Calu3 (cell line): ENCODE data around the gene TEX22. TPM values are rescaled to one million over a fixed set of nuclear protein-coding genes. Genes with fewer than 3 reads are reported as not detected.

ENCODE experiments used
- BruUV-seq: library from RNA; stranded (reverse); fragments of 400-500 nt; replicated peaks from 2 replicates; lab custom pipeline; 2021; lab: Mats Ljungman, UMichigan
- CTCF ChIA-PET: fragments of 300-600 bp; sonication (Branson Sonifier 250); formaldehyde crosslinking; loops from one replicate; lab custom pipeline; 2022; ENCODE audit warnings: antibody characterized with exemption; lab: Charles Lee
- DNase-seq: peaks from one replicate; pipeline ENCODE4 v3.0.0; 2022
- H3K27ac Mint-ChIP-seq: one replicate; pipeline ENCODE4 v1.8.0; 2022; ENCODE audit warnings: mixed read lengths; ENCODE audit not compliant: unreplicated experiment
- H3K27me3 Mint-ChIP-seq: one replicate; pipeline ENCODE4 v1.8.0; 2022; ENCODE audit warnings: mixed read lengths; ENCODE audit not compliant: unreplicated experiment
- H3K36me3 Mint-ChIP-seq: one replicate; pipeline ENCODE4 v1.8.0; 2022; ENCODE audit warnings: mild to moderate bottlenecking, moderate library complexity, mixed read lengths; ENCODE audit not compliant: insufficient read depth, unreplicated experiment
- H3K4me1 Mint-ChIP-seq: one replicate; pipeline ENCODE4 v1.8.0; 2022; ENCODE audit warnings: mild to moderate bottlenecking, low read depth, mixed read lengths; ENCODE audit not compliant: unreplicated experiment
- H3K4me3 Mint-ChIP-seq: one replicate; pipeline ENCODE4 v1.8.0; 2022; ENCODE audit warnings: mild to moderate bottlenecking, low read depth, moderate library complexity, mixed read lengths; ENCODE audit not compliant: unreplicated experiment
- H3K9me3 Mint-ChIP-seq: one replicate; pipeline ENCODE4 v1.8.0; 2022; ENCODE audit warnings: low read depth, mixed read lengths; ENCODE audit not compliant: unreplicated experiment
- CTCF ChIP-seq: fragments of 200-600 bp; IDR thresholded peaks from one replicate; pipeline ENCODE4 v1.8.0; 2022; ENCODE audit warnings: antibody characterized with exemption; ENCODE audit not compliant: unreplicated experiment
- intact Hi-C: fragments of 100-400 bp; cut with micrococcal nuclease; formaldehyde crosslinking; loops from one replicate; pipeline ENCODE4 v1.10.0; 2022; ENCODE audit not compliant: unreplicated experiment
- total RNA-seq: library from RNA; stranded (reverse); gene quantifications from 2 replicates; pipeline ENCODE4 v1.2.3, GENCODE V29; 2022

The TEX22 gene
- total RNA-seq, 1 experiment from 2014 or later, result 2.8 TPM

- H3K27me3 Mint-ChIP-seq, result peaks cover 13% of the 10 kb centered on the region
- CTCF ChIA-PET, result no interaction called here
- H3K36me3 Mint-ChIP-seq, result peaks cover 33% of the 10 kb centered on the region
- H3K9me3 Mint-ChIP-seq, result peaks cover 9% of the 10 kb centered on the region
- TF ChIP-seq CTCF, result no peak
- no TSS peak for BruUV-seq
- no peak for DNase-seq
- H3K27ac Mint-ChIP-seq, result no peak overlapping the region
- no peaks in the 10 kb centered on the region for H3K4me1 Mint-ChIP-seq
- H3K4me3 Mint-ChIP-seq, result no peak overlapping the region
- intact Hi-C loops, result no loop called here
These were observed 3.4 kb downstream of the TEX22 start for GRCh38 chr14:105401699-105402098.

GRCh38 chr14:105408592-105408991 lies 10.3 kb downstream of the TEX22 start:
- CTCF ChIA-PET, result interaction anchor here (0.5 kb wide), 1 partner anchor 15 kb away, joined by 3 read pairs; no protein-coding TSS in a partner anchor

GRCh38 chr14:105409364-105409763 lies 11.0 kb downstream of the TEX22 start:
- Mint-ChIP-seq H3K27me3 (peaks cover 58% of the 10 kb centered on the region), H3K36me3 (peaks cover 5% of the 10 kb centered on the region), H3K4me3 (no peak overlapping the region), H3K27ac (no peak overlapping the region), H3K9me3 (no peaks in the 10 kb centered on the region), H3K4me1 (no peaks in the 10 kb centered on the region)
- TF ChIP-seq CTCF, result no peak
- intact Hi-C loops, result no loop called here
- BruUV-seq, result no TSS peak
- CTCF ChIA-PET, result no interaction called here
- no peak for DNase-seq

More at GRCh38 chr14:105408592-105408991, 10.3 kb downstream of the TEX22 start:
- Mint-ChIP-seq H3K4me3 (no peak overlapping the region), H3K27ac (no peak overlapping the region), H3K27me3 (peaks cover 55% of the 10 kb centered on the region), H3K9me3 (no peaks in the 10 kb centered on the region), H3K36me3 (peaks cover 5% of the 10 kb centered on the region), H3K4me1 (no peaks in the 10 kb centered on the region)
- no peak for TF ChIP-seq CTCF
- intact Hi-C loops, result no loop called here
- no TSS peak for BruUV-seq
- DNase-seq, result no peak

GRCh38 chr14:105410642-105411016 lies 12.3 kb downstream of the TEX22 start:
- peak overlapping the region; percentile 71 for H3K4me3 Mint-ChIP-seq
- BruUV-seq, result no TSS peak
- no peak for TF ChIP-seq CTCF
- no peaks in the 10 kb centered on the region for H3K4me1 Mint-ChIP-seq
- peaks cover 5% of the 10 kb centered on the region for H3K36me3 Mint-ChIP-seq
- no peak overlapping the region for H3K27ac Mint-ChIP-seq
- no peak for DNase-seq
- no peaks in the 10 kb centered on the region for H3K9me3 Mint-ChIP-seq
- peaks cover 55% of the 10 kb centered on the region for H3K27me3 Mint-ChIP-seq
- CTCF ChIA-PET, result interaction anchor here (0.6 to 1.0 kb wide), 3 partner anchors 70 to 713 kb away, joined by 3 to 6 read pairs (median 3); no protein-coding TSS in a partner anchor
- intact Hi-C loops, result no loop called here
